Smooth muscle cell (in vitro differentiated cells): Measurements from ENCODE around the gene CLIP1. TPM values are rescaled to one million over a fixed set of nuclear protein-coding genes. Genes with fewer than 3 reads are reported as not detected.

ENCODE experiments used
- DNase-seq: peaks from one replicate; lab custom pipeline; 2025; ENCODE audit not compliant: unreplicated experiment; lab: John Stamatoyannopoulos, UW
- H2AFZ ChIP-seq: fragments of 200-600 bp; sonication (generic); 2 replicates; pipeline ENCODE4 v1.6.0; 2016; ENCODE audit warnings: antibody characterized with exemption, low read depth, mild to moderate bottlenecking
- H3F3A ChIP-seq: fragments of 200-600 bp; sonication (generic); 2 replicates; pipeline ENCODE4 v1.6.0; 2017; ENCODE audit warnings: antibody characterized with exemption, low read depth
- H3K27ac ChIP-seq: fragments of 200-600 bp; sonication (generic); 2 replicates; pipeline ENCODE4 v1.5.1; 2016; ENCODE audit warnings: low read depth, mild to moderate bottlenecking
- H3K27me3 ChIP-seq: fragments of 200-600 bp; sonication (generic); 2 replicates; pipeline ENCODE4 v1.6.1; 2016; ENCODE audit warnings: low read depth, mild to moderate bottlenecking
- H3K36me3 ChIP-seq: fragments of 200-600 bp; sonication (generic); 2 replicates; pipeline ENCODE4 v1.5.1; 2016; ENCODE audit warnings: low read depth
- H3K4me1 ChIP-seq: fragments of 200-600 bp; sonication (generic); 2 replicates; pipeline ENCODE4 v1.5.1; 2016; ENCODE audit warnings: low read depth
- H3K4me2 ChIP-seq: fragments of 200-600 bp; sonication (generic); 2 replicates; pipeline ENCODE4 v1.6.0; 2016; ENCODE audit warnings: mild to moderate bottlenecking
- H3K4me3 ChIP-seq: fragments of 200-600 bp; sonication (generic); 2 replicates; pipeline ENCODE4 v1.5.1; 2016; ENCODE audit warnings: mild to moderate bottlenecking
- H3K79me2 ChIP-seq: fragments of 200-600 bp; sonication (generic); 2 replicates; pipeline ENCODE4 v1.6.0; 2016; ENCODE audit warnings: low read depth, mild to moderate bottlenecking
- H3K9ac ChIP-seq: fragments of 200-600 bp; sonication (generic); 2 replicates; pipeline ENCODE4 v1.6.0; 2016; ENCODE audit warnings: low read depth
- H3K9me3 ChIP-seq: fragments of 200-600 bp; sonication (generic); replicated peaks from 2 replicates; pipeline ENCODE4 v1.5.1; 2016; ENCODE audit warnings: low read depth
- H4K20me1 ChIP-seq: fragments of 200-600 bp; sonication (generic); 2 replicates; pipeline ENCODE4 v1.6.0; 2016; ENCODE audit warnings: low read depth
- CTCF ChIP-seq: fragments of 200-600 bp; sonication (generic); IDR thresholded peaks from 2 replicates; pipeline ENCODE4 v1.5.1; 2017; ENCODE audit warnings: borderline replicate concordance, mild to moderate bottlenecking, antibody characterized with exemption; ENCODE audit not compliant: insufficient read depth, poor library complexity, severe bottlenecking
- WGBS: methylation state at CpG from one replicate; pipeline ENCODE4 v1.1.7; 2016; ENCODE audit warnings: low lambda C conversion rate; 5-methylcytosine and 5-hydroxymethylcytosine counted together
- polyA plus RNA-seq: library from polyadenylated mRNA; unstranded; fragments of >200 nt; fragmentation: Nextera tagmentation; extraction: Ambion mirVana; gene quantifications from 2 replicates; pipeline ENCODE4 v1.2.1, GENCODE V29; 2016
- total RNA-seq: library from RNA; depleted of rRNA; stranded (reverse); fragments of >200 nt; gene quantifications from 2 replicates; pipeline ENCODE4 v1.2.3, GENCODE V29; 2014

The CLIP1 gene
- total and polyA plus RNA-seq, 2 experiments from 2014 or later, result 15.3 to 40.4 TPM

- Histone ChIP-seq H3K9me3 (no peaks in the 10 kb centered on the region), H3K36me3 (no peaks in the 10 kb centered on the region), H3K9ac (no peak overlapping the region), H2AFZ (no peak overlapping the region), H4K20me1 (peaks cover 37% of the 10 kb centered on the region), H3K4me2 (no peak overlapping the region), H3K27me3 (no peaks in the 10 kb centered on the region), H3K4me1 (no peaks in the 10 kb centered on the region), H3K4me3 (no peak overlapping the region), H3F3A (no peaks in the 10 kb centered on the region), H3K27ac (no peak overlapping the region), H3K79me2 (peaks cover 96% of the 10 kb centered on the region)
- WGBS, result 97% methylated on average over 5 of the region's 5 CpGs
- DNase-seq, result no peak
- TF ChIP-seq CTCF, result no peak
These were observed 8.7 kb downstream of the CLIP1 start for GRCh38 chr12:122413516-122414404.

- Histone ChIP-seq H3K27me3 (no peaks in the 10 kb centered on the region), H3F3A (no peaks in the 10 kb centered on the region), H3K79me2 (peaks cover 96% of the 10 kb centered on the region), H3K4me1 (no peaks in the 10 kb centered on the region), H3K9ac (no peak overlapping the region), H3K9me3 (no peaks in the 10 kb centered on the region), H3K4me3 (no peak overlapping the region), H3K4me2 (no peak overlapping the region), H3K36me3 (no peaks in the 10 kb centered on the region), H4K20me1 (peaks cover 29% of the 10 kb centered on the region), H2AFZ (no peak overlapping the region), H3K27ac (no peak overlapping the region)
- DNase-seq, result no peak
- WGBS, result 76% methylated on average over 4 of the region's 4 CpGs
- TF ChIP-seq CTCF, result no peak
These were observed 9.5 kb downstream of the CLIP1 start for GRCh38 chr12:122412851-122413433.

GRCh38 chr12:122411537-122411936 is 10.9 kb downstream of the CLIP1 start:
- Histone ChIP-seq H3K79me2 (peaks cover 86% of the 10 kb centered on the region), H2AFZ (no peak overlapping the region), H3K36me3 (no peaks in the 10 kb centered on the region), H3K4me2 (no peak overlapping the region), H3K9me3 (no peaks in the 10 kb centered on the region), H4K20me1 (peaks cover 16% of the 10 kb centered on the region), H3K4me1 (no peaks in the 10 kb centered on the region), H3K27ac (no peak overlapping the region), H3K27me3 (no peaks in the 10 kb centered on the region), H3K4me3 (no peak overlapping the region), H3F3A (no peaks in the 10 kb centered on the region), H3K9ac (no peak overlapping the region)
- no peak for DNase-seq
- 98% methylated on average over 3 of the region's 3 CpGs for WGBS
- TF ChIP-seq CTCF, result no peak

GRCh38 chr12:122407208-122407607 is 15.3 kb downstream of the CLIP1 start:
- H4K20me1 ChIP-seq, result no peaks in the 10 kb centered on the region
- H3F3A ChIP-seq, result no peaks in the 10 kb centered on the region
- TF ChIP-seq CTCF, result no peak
- no peak overlapping the region for H3K9ac ChIP-seq
- no peak overlapping the region for H3K4me3 ChIP-seq
- H3K27me3 ChIP-seq, result no peaks in the 10 kb centered on the region
- H3K9me3 ChIP-seq, result no peaks in the 10 kb centered on the region
- 84% methylated on average over 3 of the region's 3 CpGs for WGBS
- peaks cover 85% of the 10 kb centered on the region for H3K79me2 ChIP-seq
- H3K4me2 ChIP-seq, result peak overlapping the region; percentile 70
- H3K4me1 ChIP-seq, result peaks cover 3% of the 10 kb centered on the region
- peak overlapping the region; percentile 84 for H3K27ac ChIP-seq
- H3K36me3 ChIP-seq, result no peaks in the 10 kb centered on the region
- DNase-seq, result no peak
- H2AFZ ChIP-seq, result no peak overlapping the region
